IPS DF 6.9 (cell line): ENCODE results near the gene STX4.
"Not testable (repeated sequence)": the region's sequence is repeated elsewhere in the genome, so short reads cannot be mapped to it uniquely, and the experiment has no call there.

Experiments used
- DNase-seq: peaks from one replicate; pipeline ENCODE4 v3.0.0-alpha.2; 2013; ENCODE audit warnings: low read depth, low spot score
- H3K27ac ChIP-seq: one replicate; pipeline ENCODE4 v1.5.1; 2013; ENCODE audit warnings: low read length, control low read depth
- H3K27me3 ChIP-seq: 2 replicates; pipeline ENCODE4 v1.6.1; 2013; ENCODE audit warnings: mild to moderate bottlenecking, low read length; ENCODE audit not compliant: control insufficient read depth, insufficient read depth
- H3K36me3 ChIP-seq: 2 replicates; pipeline ENCODE4 v1.6.1; 2013; ENCODE audit warnings: low read length; ENCODE audit not compliant: control insufficient read depth, insufficient read depth
- H3K4me1 ChIP-seq: 2 replicates; pipeline ENCODE4 v1.6.1; 2013; ENCODE audit warnings: low read length; ENCODE audit not compliant: control insufficient read depth, insufficient read depth
- H3K4me3 ChIP-seq: 2 replicates; pipeline ENCODE4 v1.5.1; 2013; ENCODE audit warnings: mild to moderate bottlenecking, low read length
- H3K9me3 ChIP-seq: 2 replicates; pipeline ENCODE4 v1.6.1; 2013; ENCODE audit warnings: low read length, inconsistent platforms; ENCODE audit not compliant: control insufficient read depth, insufficient read depth
- WGBS: extraction: QIAGEN DNeasy Blood & Tissue Kit; methylation state at CpG from one replicate; pipeline ENCODE4 v1.1.7; 2013; ENCODE audit warnings: mixed read lengths, missing lambda C conversion rate; ENCODE audit not compliant: insufficient read length, insufficient coverage; 5-methylcytosine and 5-hydroxymethylcytosine counted together

STX4 gene

GRCh38 chr16:31008149-31008548 lies 25.2 kb upstream of the STX4 start:
- H3K27me3 ChIP-seq: no peaks in the 10 kb centered on the region
- H3K4me3 ChIP-seq: no peak overlapping the region
- H3K9me3 ChIP-seq: no peaks in the 10 kb centered on the region
- no peak for DNase-seq
- H3K4me1 ChIP-seq: no peaks in the 10 kb centered on the region
- H3K36me3 ChIP-seq: no peaks in the 10 kb centered on the region
- no CpG with 5 or more reads among the region's 6 CpGs for WGBS
- no peak overlapping the region for H3K27ac ChIP-seq

- no CpG with 5 or more reads among the region's 5 CpGs for whole genome bisulfite sequencing
- H3K27ac ChIP-seq: no peak overlapping the region
- H3K36me3 ChIP-seq: no peaks in the 10 kb centered on the region
These were observed 24.8 kb upstream of the STX4 start for GRCh38 chr16:31008551-31008950.

GRCh38 chr16:31009120-31009519 lies 24.2 kb upstream of the STX4 start:
- no CpG with 5 or more reads among the region's 7 CpGs for WGBS
- no peaks in the 10 kb centered on the region for H3K4me1 ChIP-seq
- no peak for DNase-seq
- H3K9me3 ChIP-seq: no peaks in the 10 kb centered on the region
- no peak overlapping the region for H3K4me3 ChIP-seq
- no peaks in the 10 kb centered on the region for H3K36me3 ChIP-seq
- H3K27ac ChIP-seq: no peak overlapping the region
- H3K27me3 ChIP-seq: no peaks in the 10 kb centered on the region

More at GRCh38 chr16:31008551-31008950, 24.8 kb upstream of the STX4 start:
- no peak for DNase-seq
- Histone ChIP-seq H3K27me3 (no peaks in the 10 kb centered on the region), H3K4me1 (no peaks in the 10 kb centered on the region), H3K4me3 (no peak overlapping the region), H3K9me3 (no peaks in the 10 kb centered on the region)

- DNase-seq: no peak
- Histone ChIP-seq H3K36me3 (no peaks in the 10 kb centered on the region), H3K4me3 (peak overlapping the region; percentile 61)
These were observed 23.3 kb upstream of the STX4 start for GRCh38 chr16:31009894-31010584.

GRCh38 chr16:31010585-31011325 lies 22.6 kb upstream of the STX4 start, which contains the start of gene STX1B:
TSS of gene STX1B (minus strand) at chr16:31010638. CDS start at chr16:31010396, 242 bp downstream.
- Histone ChIP-seq H3K27me3 (no peaks in the 10 kb centered on the region), H3K4me1 (no peaks in the 10 kb centered on the region), H3K27ac (no peak within 1 kb of the TSS), H3K36me3 (no peaks in the 10 kb centered on the region), H3K4me3 (peak within 1 kb of the TSS; percentile 61), H3K9me3 (no peaks in the 10 kb centered on the region)
- WGBS: no CpG with 5 or more reads among the region's 45 CpGs
- DNase-seq: no peak

More at GRCh38 chr16:31009894-31010584, 23.3 kb upstream of the STX4 start:
- Histone ChIP-seq H3K27me3 (no peaks in the 10 kb centered on the region), H3K27ac (no peak overlapping the region), H3K9me3 (no peaks in the 10 kb centered on the region), H3K4me1 (no peaks in the 10 kb centered on the region)
- WGBS: no CpG with 5 or more reads among the region's 36 CpGs

GRCh38 chr16:31011815-31012214 lies 21.5 kb upstream of the STX4 start:
- not testable (repeated sequence) for H3K4me3 ChIP-seq, H3K9me3 ChIP-seq

GRCh38 chr16:31013292-31013691 lies 20.1 kb upstream of the STX4 start:
- H3K27me3 ChIP-seq, H3K36me3 ChIP-seq, H3K4me3 ChIP-seq, H3K4me1 ChIP-seq, DNase-seq, H3K9me3 ChIP-seq, H3K27ac ChIP-seq: not testable (repeated sequence)

More at GRCh38 chr16:31011815-31012214, 21.5 kb upstream of the STX4 start:
- not testable (repeated sequence) for H3K27ac ChIP-seq, H3K27me3 ChIP-seq, H3K36me3 ChIP-seq, H3K4me1 ChIP-seq, DNase-seq
- WGBS: no CpG with 5 or more reads among the region's 7 CpGs

GRCh38 chr16:31016018-31016417 lies 17.3 kb upstream of the STX4 start:
- no CpG with 5 or more reads among the region's 6 CpGs for WGBS
- H3K27ac ChIP-seq: no peak overlapping the region

GRCh38 chr16:31017756-31018155 lies 15.6 kb upstream of the STX4 start:
- H3K27ac ChIP-seq, H3K27me3 ChIP-seq, H3K9me3 ChIP-seq, DNase-seq, H3K4me3 ChIP-seq, H3K36me3 ChIP-seq, H3K4me1 ChIP-seq: not testable (repeated sequence)
- WGBS: no CpG with 5 or more reads among the region's 10 CpGs

More at GRCh38 chr16:31016018-31016417, 17.3 kb upstream of the STX4 start:
- no peaks in the 10 kb centered on the region for H3K4me1 ChIP-seq
- no peaks in the 10 kb centered on the region for H3K36me3 ChIP-seq
- no peak for DNase-seq
- H3K4me3 ChIP-seq: no peak overlapping the region
- H3K27me3 ChIP-seq: no peaks in the 10 kb centered on the region
- H3K9me3 ChIP-seq: no peaks in the 10 kb centered on the region

GRCh38 chr16:31020536-31020935 lies 12.8 kb upstream of the STX4 start:
- no peaks in the 10 kb centered on the region for H3K27me3 ChIP-seq
- DNase-seq: no peak
- H3K27ac ChIP-seq: no peak overlapping the region
- H3K9me3 ChIP-seq: no peaks in the 10 kb centered on the region
- no peak overlapping the region for H3K4me3 ChIP-seq
- WGBS: no CpG with 5 or more reads among the region's 3 CpGs
- no peaks in the 10 kb centered on the region for H3K36me3 ChIP-seq
- no peaks in the 10 kb centered on the region for H3K4me1 ChIP-seq
